ENCODE measurements around the gene DSG4.

Gene DSG4

DNA sequence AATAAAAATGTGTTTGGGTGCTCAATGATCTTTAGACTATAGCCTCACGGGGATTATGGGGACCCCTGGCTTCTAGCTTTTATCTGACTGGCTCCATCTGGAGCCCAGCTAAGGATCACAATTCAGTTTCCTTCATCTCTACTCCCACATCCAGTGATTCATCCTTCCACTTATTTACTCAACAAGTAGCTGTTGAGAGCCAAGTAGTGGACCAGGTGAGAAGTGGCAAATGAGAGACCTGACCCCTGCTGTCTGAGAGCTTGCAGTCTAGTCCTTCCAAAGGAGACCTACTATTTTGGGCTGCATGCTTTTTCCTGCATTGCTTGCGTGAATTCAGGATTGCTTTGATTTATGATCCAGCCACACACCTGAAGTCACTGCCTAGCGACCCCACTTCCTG lies 60.2 kb downstream of the DSG4 start:
- H3K79me2 ChIP-seq (ENCODE audit: low read length): no peaks in the 10 kb centered on the region
- no peaks in the 10 kb centered on the region for H3K36me3 ChIP-seq (replicated peaks; ENCODE audit: insufficient read depth, low read length)
- H2AFZ ChIP-seq (ENCODE audit: low read length): no peak overlapping the region
- H3K4me1 ChIP-seq (ENCODE audit: low read length): no peaks in the 10 kb centered on the region
- H3K9me2 ChIP-seq (replicated peaks; ENCODE audit: insufficient read depth, low read length): no peaks in the 10 kb centered on the region
- H3K4me2 ChIP-seq (ENCODE audit: low read depth, low read length): no peak overlapping the region
- no peaks in the 10 kb centered on the region for H4K20me1 ChIP-seq (ENCODE audit: insufficient read depth, low read length)
- DNase-seq: no peak
- H3K27me3 ChIP-seq (replicated peaks; ENCODE audit: insufficient read depth, low read length): no peaks in the 10 kb centered on the region
- H3F3A ChIP-seq (ENCODE audit: insufficient read depth, low read length): no peaks in the 10 kb centered on the region; the same call in 1 of the 2 replicates
- no peak overlapping the region for H3K9ac ChIP-seq (ENCODE audit: low read length)
- H3K27ac ChIP-seq (ENCODE audit: low read length): no peak overlapping the region
- H3K4me3 ChIP-seq (ENCODE audit: low read length): no peak overlapping the region
- H3K9me3 ChIP-seq (replicated peaks; ENCODE audit: insufficient read depth, low read length): no peaks in the 10 kb centered on the region
- no peak for TF ChIP-seq EZH2 (optimal IDR thresholded peaks at IDR 0.05; ENCODE audit: low read depth, low read length)
- TF ChIP-seq, protein P1, sequence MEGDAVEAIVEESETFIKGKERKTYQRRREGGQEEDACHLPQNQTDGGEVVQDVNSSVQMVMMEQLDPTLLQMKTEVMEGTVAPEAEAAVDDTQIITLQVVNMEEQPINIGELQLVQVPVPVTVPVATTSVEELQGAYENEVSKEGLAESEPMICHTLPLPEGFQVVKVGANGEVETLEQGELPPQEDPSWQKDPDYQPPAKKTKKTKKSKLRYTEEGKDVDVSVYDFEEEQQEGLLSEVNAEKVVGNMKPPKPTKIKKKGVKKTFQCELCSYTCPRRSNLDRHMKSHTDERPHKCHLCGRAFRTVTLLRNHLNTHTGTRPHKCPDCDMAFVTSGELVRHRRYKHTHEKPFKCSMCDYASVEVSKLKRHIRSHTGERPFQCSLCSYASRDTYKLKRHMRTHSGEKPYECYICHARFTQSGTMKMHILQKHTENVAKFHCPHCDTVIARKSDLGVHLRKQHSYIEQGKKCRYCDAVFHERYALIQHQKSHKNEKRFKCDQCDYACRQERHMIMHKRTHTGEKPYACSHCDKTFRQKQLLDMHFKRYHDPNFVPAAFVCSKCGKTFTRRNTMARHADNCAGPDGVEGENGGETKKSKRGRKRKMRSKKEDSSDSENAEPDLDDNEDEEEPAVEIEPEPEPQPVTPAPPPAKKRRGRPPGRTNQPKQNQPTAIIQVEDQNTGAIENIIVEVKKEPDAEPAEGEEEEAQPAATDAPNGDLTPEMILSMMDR (IDR thresholded peaks at IDR 0.05; ENCODE audit: low read length): no peak
- TF ChIP-seq EZH2phosphoT487 (IDR thresholded peaks at IDR 0.05; ENCODE audit: low read length): no peak

DNA sequence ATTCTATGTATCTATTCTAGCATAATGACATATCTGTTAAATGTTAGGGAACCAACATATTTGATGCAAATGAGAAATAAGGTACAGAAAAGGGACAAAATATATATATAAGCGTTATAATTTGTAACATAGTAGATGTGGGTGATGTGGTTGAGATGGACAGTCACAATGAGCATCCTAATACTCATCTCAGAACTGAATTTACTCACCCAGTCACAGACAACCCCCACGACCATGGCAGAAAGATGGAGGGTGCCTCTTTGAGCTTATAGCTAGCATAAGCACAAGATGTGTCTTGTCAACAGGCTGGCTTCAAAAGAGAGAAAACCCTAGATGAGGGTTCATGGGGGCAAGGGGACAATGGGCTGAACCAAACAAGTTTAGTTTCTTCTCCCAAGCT lies 61.8 kb downstream of the DSG4 start:
- H3K27me3 ChIP-seq (replicated peaks; ENCODE audit: insufficient read depth, low read length): no peaks in the 10 kb centered on the region
- H3K27ac ChIP-seq (ENCODE audit: low read length): no peak overlapping the region
- H2AFZ ChIP-seq (ENCODE audit: low read length): no peak overlapping the region
- no peaks in the 10 kb centered on the region; the same call in 1 of the 2 replicates for H3F3A ChIP-seq (ENCODE audit: insufficient read depth, low read length)
- no peak overlapping the region for H3K4me3 ChIP-seq (ENCODE audit: low read length)
- H3K9ac ChIP-seq (ENCODE audit: low read length): no peak overlapping the region
- no peak for TF ChIP-seq EZH2phosphoT487 (IDR thresholded peaks at IDR 0.05; ENCODE audit: low read length)
- TF ChIP-seq, protein P1 (IDR thresholded peaks at IDR 0.05; ENCODE audit: low read length): no peak
- TF ChIP-seq EZH2 (optimal IDR thresholded peaks at IDR 0.05; ENCODE audit: low read depth, low read length): no peak
- no peaks in the 10 kb centered on the region for H3K79me2 ChIP-seq (ENCODE audit: low read length)
- no peaks in the 10 kb centered on the region for H3K9me3 ChIP-seq (replicated peaks; ENCODE audit: insufficient read depth, low read length)
- no peaks in the 10 kb centered on the region for H3K36me3 ChIP-seq (replicated peaks; ENCODE audit: insufficient read depth, low read length)
- H3K9me2 ChIP-seq (replicated peaks; ENCODE audit: insufficient read depth, low read length): no peaks in the 10 kb centered on the region
- no peaks in the 10 kb centered on the region for H3K4me1 ChIP-seq (ENCODE audit: low read length)
- DNase-seq: no peak
- H3K4me2 ChIP-seq (ENCODE audit: low read depth, low read length): no peak overlapping the region
- no peaks in the 10 kb centered on the region for H4K20me1 ChIP-seq (ENCODE audit: insufficient read depth, low read length)

GRCh38 chr18:31439807-31440325 lies 63.3 kb downstream of the DSG4 start:
- Histone ChIP-seq H3K79me2 (ENCODE audit: low read length) (no peaks in the 10 kb centered on the region), H4K20me1 (ENCODE audit: insufficient read depth, low read length) (no peaks in the 10 kb centered on the region)

More at GRCh38 chr18:31439807-31440325, 63.3 kb downstream of the DSG4 start:
- DNase-seq: no peak
- TF ChIP-seq, protein P1 (IDR thresholded peaks at IDR 0.05; ENCODE audit: low read length): no peak
- no peak for TF ChIP-seq EZH2phosphoT487 (IDR thresholded peaks at IDR 0.05; ENCODE audit: low read length)
- Histone ChIP-seq H2AFZ (ENCODE audit: low read length) (no peak overlapping the region), H3K27ac (ENCODE audit: low read length) (no peak overlapping the region), H3K9me2 (replicated peaks; ENCODE audit: insufficient read depth, low read length) (no peaks in the 10 kb centered on the region), H3K9ac (ENCODE audit: low read length) (no peak overlapping the region), H3K4me2 (ENCODE audit: low read depth, low read length) (no peak overlapping the region), H3K27me3 (replicated peaks; ENCODE audit: insufficient read depth, low read length) (no peaks in the 10 kb centered on the region), H3F3A (ENCODE audit: insufficient read depth, low read length) (no peaks in the 10 kb centered on the region; the same call in 1 of the 2 replicates), H3K4me3 (ENCODE audit: low read length) (no peak overlapping the region), H3K9me3 (replicated peaks; ENCODE audit: insufficient read depth, low read length) (no peaks in the 10 kb centered on the region), H3K4me1 (ENCODE audit: low read length) (no peaks in the 10 kb centered on the region), H3K36me3 (replicated peaks; ENCODE audit: insufficient read depth, low read length) (no peaks in the 10 kb centered on the region)
